Caki2 (cell line): Measurements from ENCODE around the gene ZNF761. TPM values are rescaled to one million over a fixed set of nuclear protein-coding genes. Genes with fewer than 3 reads are reported as not detected.
"Not testable (repeated sequence)": the region's sequence is repeated elsewhere in the genome, so short reads cannot be mapped to it uniquely, and the experiment has no call there.

ENCODE experiments used
- DNase-seq: peaks from one replicate; pipeline ENCODE4 v3.0.0-alpha.2; 2015; ENCODE audit warnings: low read depth
- in situ Hi-C: cut with HindIII; loops from 2 replicates; pipeline ENCODE4 v1.10.0; 2016; ENCODE audit warnings: low sequenced_read_pairs, low pct_unique_long_range_greater_than_20kb, mixed read lengths
- total RNA-seq: library from RNA; depleted of rRNA; stranded (reverse); fragments of >200 nt; shearing (Covaris generic); gene quantifications from 2 replicates; pipeline ENCODE4 v1.2.3, GENCODE V29; 2014; ENCODE audit warnings: low replicate concordance; rRNA removed

The ZNF761 gene
- total RNA-seq, 1 experiment from 2014 or later: 9.9 TPM

DNA sequence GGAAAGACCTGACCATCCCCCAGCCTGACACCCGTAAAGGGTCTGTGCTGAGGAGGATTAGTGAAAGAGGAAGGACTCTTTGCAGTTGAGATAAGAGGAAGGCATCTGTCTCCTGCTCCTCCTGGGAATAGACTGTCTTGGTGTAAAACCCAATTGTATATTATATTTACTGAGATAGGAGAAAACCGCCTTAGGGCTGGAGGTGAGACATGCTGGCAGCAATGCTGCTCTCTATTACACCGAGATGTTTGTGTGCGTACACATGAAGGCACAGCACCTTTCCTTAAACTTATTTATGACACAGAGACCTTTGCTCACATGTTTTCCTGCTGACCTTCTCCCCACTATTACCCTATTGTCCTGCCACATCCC, 66.2 kb downstream of the ZNF761 start:
- in situ Hi-C loops, DNase-seq: not testable (repeated sequence)

DNA sequence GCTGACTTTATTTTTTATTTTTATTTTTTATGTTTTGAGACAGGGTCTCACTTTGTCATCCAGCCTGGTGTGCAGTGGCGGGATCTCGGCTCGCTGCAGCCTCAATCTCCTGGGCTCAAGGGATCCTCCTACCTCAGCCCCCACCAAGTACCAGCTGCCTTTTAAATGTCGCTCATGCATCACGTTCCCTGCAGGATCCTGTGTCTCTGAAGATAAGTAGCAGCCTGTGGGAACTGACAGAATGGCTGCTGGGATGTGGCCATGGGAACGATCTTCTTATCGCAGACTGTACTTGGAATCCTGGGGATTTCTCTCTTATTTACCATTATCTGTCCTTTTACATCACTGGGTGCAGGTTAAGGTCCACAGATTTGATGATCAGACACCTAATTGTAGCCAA, 71.4 kb downstream of the ZNF761 start:
- in situ Hi-C loops, DNase-seq: not testable (repeated sequence)

DNA sequence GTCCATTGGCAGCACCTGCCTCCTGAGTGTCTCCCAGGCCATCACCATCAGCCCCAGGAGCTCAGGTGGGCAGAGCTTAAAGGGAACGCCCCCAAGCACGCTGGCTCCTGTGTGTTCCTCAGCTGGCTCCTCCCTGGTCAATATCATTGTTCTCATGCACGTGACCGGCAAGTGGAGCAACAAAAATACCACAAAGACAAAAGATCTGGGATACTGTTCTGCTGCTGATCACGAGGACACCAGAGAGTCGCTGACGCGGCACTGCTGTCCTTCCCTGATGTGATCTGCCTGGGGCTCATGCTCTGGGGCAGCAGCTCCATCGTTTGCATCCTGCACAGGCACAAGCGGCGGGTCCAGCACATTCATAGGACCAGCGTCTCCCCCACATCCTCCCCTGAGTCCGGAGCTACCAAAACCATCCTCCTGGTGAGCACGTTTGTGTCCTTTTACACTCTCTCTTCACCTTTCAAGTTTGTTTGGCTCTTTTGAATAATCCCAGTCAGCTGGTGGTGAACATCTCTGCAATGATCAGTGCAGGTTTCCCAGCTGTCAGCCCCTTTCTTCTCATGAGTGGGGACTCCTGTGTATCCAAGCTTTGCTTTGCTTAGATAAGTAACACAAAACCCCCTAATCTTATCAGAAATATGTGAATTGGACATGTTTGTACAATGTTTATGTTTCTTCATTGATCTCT, 72.0 kb downstream of the ZNF761 start:
- DNase-seq, in situ Hi-C loops: not testable (repeated sequence)

DNA sequence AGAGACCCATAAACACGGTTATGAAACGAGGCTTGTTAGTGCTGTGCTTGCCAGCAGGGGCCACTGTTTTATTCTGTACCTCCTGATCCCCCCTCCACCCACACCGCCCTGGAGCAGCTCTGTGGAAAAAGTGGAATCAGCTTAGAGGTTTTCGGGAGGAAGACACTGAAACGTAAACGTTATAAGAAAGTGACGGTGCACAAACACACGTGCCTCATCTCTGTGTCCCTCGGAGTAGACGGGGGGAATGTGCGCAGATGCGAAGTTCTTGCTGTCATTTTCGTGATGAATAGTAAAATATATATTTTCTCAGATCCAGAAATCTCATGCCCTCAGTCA, 72.5 kb downstream of the ZNF761 start:
- in situ Hi-C loops, DNase-seq: not testable (repeated sequence)

DNA sequence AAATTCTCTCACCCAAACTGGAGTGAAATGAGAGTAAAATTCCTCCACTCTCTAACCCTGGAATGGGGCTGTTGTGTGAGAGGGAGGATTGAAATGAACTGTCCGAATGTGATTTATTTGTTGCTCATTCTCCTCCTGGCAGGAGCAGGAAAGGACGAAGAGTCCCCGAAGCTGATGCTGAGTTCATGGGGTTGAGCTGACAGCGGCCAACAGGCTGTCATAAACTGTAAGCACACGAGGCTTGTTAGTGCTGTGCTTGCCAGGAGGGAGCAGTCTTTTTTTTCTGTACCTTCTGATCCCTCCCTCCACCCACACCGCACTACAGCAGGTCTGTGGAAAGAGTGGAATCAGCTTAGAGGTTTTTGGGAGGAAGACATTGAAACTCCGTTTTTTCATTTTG, 73.1 kb downstream of the ZNF761 start:
- DNase-seq: no peak
- in situ Hi-C loops: no loop called here

DNA sequence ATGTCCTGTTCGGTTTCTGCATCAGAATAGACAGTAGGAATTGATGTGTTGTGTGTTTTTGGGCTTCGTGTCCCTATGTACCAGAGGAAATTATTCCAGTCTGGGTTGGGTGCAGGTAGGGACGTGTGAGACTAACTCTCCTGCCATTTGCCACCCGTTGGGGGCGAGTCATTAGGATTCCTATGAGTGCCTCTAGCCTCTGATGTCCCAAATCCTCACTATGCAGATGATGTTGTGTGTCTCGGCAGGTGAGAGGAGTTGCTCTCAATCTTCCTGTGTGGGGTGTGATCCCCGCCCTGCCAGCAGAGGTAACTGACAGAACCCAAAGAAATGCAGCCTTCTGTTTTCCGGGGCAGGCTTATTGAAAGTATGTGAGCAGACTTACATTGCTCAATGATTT, 74.9 kb downstream of the ZNF761 start:
- no peak for DNase-seq
- in situ Hi-C loops: no loop called here

Other genes starting within 250 kb of the ZNF761 start
- gene ZNF665, start 238.6 kb upstream of the ZNF761 start, total RNA-seq: not detected in 2 replicates
- gene ZNF677, start 177.1 kb upstream of the ZNF761 start, total RNA-seq: not detected in 2 replicates
- gene VN1R2, start 173.7 kb upstream of the ZNF761 start, total RNA-seq: not detected in 2 replicates
- gene VN1R4, start 164.3 kb upstream of the ZNF761 start, total RNA-seq: not detected in 2 replicates
- gene ZNF845, start 98.2 kb upstream of the ZNF761 start, total RNA-seq: 3.8 and 8.2 TPM in 2 replicates
- gene ZNF525, start 66.3 kb upstream of the ZNF761 start, total RNA-seq: 3.0 and 3.7 TPM in 2 replicates
- 7.4 and 10.2 TPM in 2 replicates for gene ZNF765, start 36.8 kb upstream of the ZNF761 start, total RNA-seq
- not detected in 2 replicates for gene ZNF813, start 35.7 kb downstream of the ZNF761 start, total RNA-seq
- 2.2 and 13.8 TPM in 2 replicates for gene ZNF331, start 106.2 kb downstream of the ZNF761 start, total RNA-seq
- gene DPRX, start 200.0 kb downstream of the ZNF761 start, total RNA-seq: not detected in 2 replicates